Activated CD4-positive, alpha-beta T cell treated with anti-CD3 and anti-CD28 coated beads for 24 hours (primary cell): ENCODE data around the gene ADAMTS12.

Experiments used
- DNase-seq, 2 donors: peaks; one replicate each; pipeline ENCODE4 v3.0.0-alpha.2; 2020; ENCODE audit warnings: low read depth in 2 of 2

ADAMTS12 gene

GRCh38 chr5:33763435-33763834 is 128.4 kb downstream of the ADAMTS12 start:
- DNase-seq = no peak

GRCh38 chr5:33762859-33763258 is 128.9 kb downstream of the ADAMTS12 start:
- no peak for DNase-seq

GRCh38 chr5:33761139-33761538 is 130.7 kb downstream of the ADAMTS12 start:
- no peak for DNase-seq

GRCh38 chr5:33758737-33759136 is 133.1 kb downstream of the ADAMTS12 start:
- no peak for DNase-seq

- no peak for DNase-seq
Observed at GRCh38 chr5:33756491-33756890, 135.3 kb downstream of the ADAMTS12 start.

- DNase-seq = no peak
Observed at GRCh38 chr5:33755231-33755630, 136.6 kb downstream of the ADAMTS12 start.

GRCh38 chr5:33753704-33754103 is 138.1 kb downstream of the ADAMTS12 start:
- DNase-seq = no peak

GRCh38 chr5:33748754-33749153 is 143.0 kb downstream of the ADAMTS12 start:
- no peak for DNase-seq

GRCh38 chr5:33745101-33745770 is 146.6 kb downstream of the ADAMTS12 start:
- DNase-seq = no peak

GRCh38 chr5:33743099-33743498 is 148.7 kb downstream of the ADAMTS12 start:
- DNase-seq = no peak

- no peak for DNase-seq
Observed at GRCh38 chr5:33742181-33742580, 149.6 kb downstream of the ADAMTS12 start.

- DNase-seq = no peak
Observed at GRCh38 chr5:33738967-33739366, 152.8 kb downstream of the ADAMTS12 start.

GRCh38 chr5:33738097-33738496 is 153.7 kb downstream of the ADAMTS12 start:
- no peak for DNase-seq

GRCh38 chr5:33737697-33738096 is 154.1 kb downstream of the ADAMTS12 start:
- DNase-seq = no peak

GRCh38 chr5:33737284-33737683 is 154.5 kb downstream of the ADAMTS12 start:
- no peak for DNase-seq

GRCh38 chr5:33736510-33736909 is 155.3 kb downstream of the ADAMTS12 start:
- no peak for DNase-seq

GRCh38 chr5:33735072-33735471 is 156.7 kb downstream of the ADAMTS12 start:
- no peak for DNase-seq

- DNase-seq = no peak
Observed at GRCh38 chr5:33734537-33734936, 157.3 kb downstream of the ADAMTS12 start.

- DNase-seq = no peak
Observed at GRCh38 chr5:33733225-33733624, 158.6 kb downstream of the ADAMTS12 start.

- no peak for DNase-seq
Observed at GRCh38 chr5:33726422-33727165, 165.2 kb downstream of the ADAMTS12 start.

- no peak for DNase-seq
Observed at GRCh38 chr5:33725806-33726205, 166.0 kb downstream of the ADAMTS12 start.

- DNase-seq = no peak
Observed at GRCh38 chr5:33721491-33722200, 170.1 kb downstream of the ADAMTS12 start.

- no peak for DNase-seq
Observed at GRCh38 chr5:33720176-33720575, 171.6 kb downstream of the ADAMTS12 start.
